Effector memory CD4-positive, alpha-beta T cell (primary cell): ENCODE results near the gene IGFBP7.

ENCODE experiments used
- DNase-seq, 3 donors: peaks; one replicate each; pipeline ENCODE4 v3.0.0-alpha.2; 2020
- H3K27ac ChIP-seq: 2 replicates; pipeline ENCODE4 v1.7.0; 2013; ENCODE audit warnings: mild to moderate bottlenecking, low read length, moderate library complexity; ENCODE audit not compliant: insufficient read depth, poor library complexity, severe bottlenecking
- H3K27me3 ChIP-seq: replicated peaks from 2 replicates; pipeline ENCODE4 v1.7.0; 2013; ENCODE audit warnings: mild to moderate bottlenecking, low read length; ENCODE audit not compliant: insufficient read depth, control insufficient read depth, poor library complexity, severe bottlenecking
- H3K36me3 ChIP-seq: 2 replicates; pipeline ENCODE4 v1.7.0; 2013; ENCODE audit warnings: mild to moderate bottlenecking, low read length, moderate library complexity; ENCODE audit not compliant: control insufficient read depth, insufficient read depth
- H3K4me1 ChIP-seq: 2 replicates; pipeline ENCODE4 v1.7.0; 2013; ENCODE audit warnings: low read length, mild to moderate bottlenecking; ENCODE audit not compliant: control insufficient read depth, insufficient read depth, poor library complexity, severe bottlenecking
- H3K4me3 ChIP-seq: 2 replicates; pipeline ENCODE4 v1.7.0; 2013; ENCODE audit warnings: low read length, low read depth, mild to moderate bottlenecking; ENCODE audit not compliant: insufficient read depth, poor library complexity, severe bottlenecking
- H3K9me3 ChIP-seq: 2 replicates; pipeline ENCODE4 v1.7.0; 2013; ENCODE audit warnings: mild to moderate bottlenecking, low read length, moderate library complexity; ENCODE audit not compliant: control insufficient read depth
- total RNA-seq, 3 donors: gene quantifications; one replicate each; lab custom pipeline; 2026; lab: John Stamatoyannopoulos, UW

Gene IGFBP7
- total RNA-seq = 0 to 3.1 (median 0) reads per million in 3 donors

GRCh38 chr4:57109847-57110639 is at the start of gene IGFBP7:
IGFBP7 (minus strand) TSS chr4:57110385; CDS start chr4:57110351, 34 bp downstream.
- Histone ChIP-seq H3K4me1 (no peaks in the 10 kb centered on the region), H3K4me3 (peak within 1 kb of the TSS; percentile 23)

GRCh38 chr4:57159866-57160265 is 49.7 kb upstream of the IGFBP7 start:
- no peaks in the 10 kb centered on the region for H3K36me3 ChIP-seq
- H3K27me3 ChIP-seq = no peaks in the 10 kb centered on the region
- no peak for DNase-seq
- H3K4me3 ChIP-seq = no peak overlapping the region
- H3K27ac ChIP-seq = no peak overlapping the region
- no peaks in the 10 kb centered on the region for H3K9me3 ChIP-seq
- H3K4me1 ChIP-seq = no peaks in the 10 kb centered on the region

More at GRCh38 chr4:57109847-57110639, at the start of gene IGFBP7:
- no peaks in the 10 kb centered on the region for H3K36me3 ChIP-seq
- peaks cover 9% of the 10 kb centered on the region for H3K27me3 ChIP-seq
- H3K27ac ChIP-seq = no peak within 1 kb of the TSS
- DNase-seq = no peak
- no peaks in the 10 kb centered on the region for H3K9me3 ChIP-seq

GRCh38 chr4:57158762-57159161 is 48.6 kb upstream of the IGFBP7 start:
- DNase-seq = no peak
- H3K27ac ChIP-seq = no peak overlapping the region
- no peaks in the 10 kb centered on the region for H3K4me1 ChIP-seq
- no peaks in the 10 kb centered on the region for H3K27me3 ChIP-seq
- no peaks in the 10 kb centered on the region for H3K36me3 ChIP-seq
- no peak overlapping the region for H3K4me3 ChIP-seq
- H3K9me3 ChIP-seq = no peaks in the 10 kb centered on the region

GRCh38 chr4:57158221-57158620 is 48.0 kb upstream of the IGFBP7 start:
- DNase-seq = no peak
- no peaks in the 10 kb centered on the region for H3K9me3 ChIP-seq
- H3K27ac ChIP-seq = no peak overlapping the region
- H3K27me3 ChIP-seq = no peaks in the 10 kb centered on the region
- H3K4me3 ChIP-seq = no peak overlapping the region
- H3K36me3 ChIP-seq = no peaks in the 10 kb centered on the region
- H3K4me1 ChIP-seq = no peaks in the 10 kb centered on the region

GRCh38 chr4:57157596-57158137 is 47.5 kb upstream of the IGFBP7 start:
- no peak for DNase-seq
- no peaks in the 10 kb centered on the region for H3K27me3 ChIP-seq

GRCh38 chr4:57156242-57156990 is 46.2 kb upstream of the IGFBP7 start:
- H3K4me1 ChIP-seq = no peaks in the 10 kb centered on the region
- no peaks in the 10 kb centered on the region for H3K9me3 ChIP-seq
- H3K27me3 ChIP-seq = no peaks in the 10 kb centered on the region
- H3K27ac ChIP-seq = no peak overlapping the region
- no peaks in the 10 kb centered on the region for H3K36me3 ChIP-seq
- no peak for DNase-seq
- H3K4me3 ChIP-seq = no peak overlapping the region

More at GRCh38 chr4:57157596-57158137, 47.5 kb upstream of the IGFBP7 start:
- Histone ChIP-seq H3K4me1 (no peaks in the 10 kb centered on the region), H3K36me3 (no peaks in the 10 kb centered on the region), H3K9me3 (no peaks in the 10 kb centered on the region), H3K27ac (no peak overlapping the region), H3K4me3 (no peak overlapping the region)

GRCh38 chr4:57154926-57155325 is 44.7 kb upstream of the IGFBP7 start:
- Histone ChIP-seq H3K4me1 (no peaks in the 10 kb centered on the region), H3K36me3 (no peaks in the 10 kb centered on the region), H3K9me3 (no peaks in the 10 kb centered on the region), H3K27me3 (no peaks in the 10 kb centered on the region), H3K4me3 (no peak overlapping the region), H3K27ac (no peak overlapping the region)
- no peak for DNase-seq

GRCh38 chr4:57154191-57154590 is 44.0 kb upstream of the IGFBP7 start:
- Histone ChIP-seq H3K27ac (no peak overlapping the region), H3K4me3 (no peak overlapping the region), H3K9me3 (no peaks in the 10 kb centered on the region), H3K4me1 (no peaks in the 10 kb centered on the region), H3K27me3 (no peaks in the 10 kb centered on the region), H3K36me3 (no peaks in the 10 kb centered on the region)
- no peak for DNase-seq

- no peaks in the 10 kb centered on the region for H3K4me1 ChIP-seq
- no peaks in the 10 kb centered on the region for H3K36me3 ChIP-seq
- H3K9me3 ChIP-seq = no peaks in the 10 kb centered on the region
- H3K4me3 ChIP-seq = no peak overlapping the region
- DNase-seq = no peak
- no peak overlapping the region for H3K27ac ChIP-seq
- no peaks in the 10 kb centered on the region for H3K27me3 ChIP-seq
Measured at GRCh38 chr4:57153207-57153606, 43.0 kb upstream of the IGFBP7 start.

GRCh38 chr4:57151481-57151880 is 41.3 kb upstream of the IGFBP7 start:
- no peaks in the 10 kb centered on the region for H3K36me3 ChIP-seq
- no peak for DNase-seq
- H3K27me3 ChIP-seq = no peaks in the 10 kb centered on the region
- no peaks in the 10 kb centered on the region for H3K9me3 ChIP-seq
- no peak overlapping the region for H3K27ac ChIP-seq
- H3K4me1 ChIP-seq = no peaks in the 10 kb centered on the region
- no peak overlapping the region for H3K4me3 ChIP-seq
